NCI-H526 (cell line): ENCODE data around the gene DUSP9.
A peak's percentile ranks its signal among the peaks of the same experiment; 100 is the strongest.

ENCODE experiments used
- DNase-seq, 2 experiments: peaks; one replicate each; lab custom pipeline; 2025; lab: John Stamatoyannopoulos, UW

DUSP9 gene

GRCh38 chrX:153635788-153636668 lies 11.0 kb upstream of the DUSP9 start:
- DNase-seq: peak in 1 of 2 experiments; percentile 71

GRCh38 chrX:153636716-153637115 lies 10.3 kb upstream of the DUSP9 start:
- no peak for DNase-seq

DNA sequence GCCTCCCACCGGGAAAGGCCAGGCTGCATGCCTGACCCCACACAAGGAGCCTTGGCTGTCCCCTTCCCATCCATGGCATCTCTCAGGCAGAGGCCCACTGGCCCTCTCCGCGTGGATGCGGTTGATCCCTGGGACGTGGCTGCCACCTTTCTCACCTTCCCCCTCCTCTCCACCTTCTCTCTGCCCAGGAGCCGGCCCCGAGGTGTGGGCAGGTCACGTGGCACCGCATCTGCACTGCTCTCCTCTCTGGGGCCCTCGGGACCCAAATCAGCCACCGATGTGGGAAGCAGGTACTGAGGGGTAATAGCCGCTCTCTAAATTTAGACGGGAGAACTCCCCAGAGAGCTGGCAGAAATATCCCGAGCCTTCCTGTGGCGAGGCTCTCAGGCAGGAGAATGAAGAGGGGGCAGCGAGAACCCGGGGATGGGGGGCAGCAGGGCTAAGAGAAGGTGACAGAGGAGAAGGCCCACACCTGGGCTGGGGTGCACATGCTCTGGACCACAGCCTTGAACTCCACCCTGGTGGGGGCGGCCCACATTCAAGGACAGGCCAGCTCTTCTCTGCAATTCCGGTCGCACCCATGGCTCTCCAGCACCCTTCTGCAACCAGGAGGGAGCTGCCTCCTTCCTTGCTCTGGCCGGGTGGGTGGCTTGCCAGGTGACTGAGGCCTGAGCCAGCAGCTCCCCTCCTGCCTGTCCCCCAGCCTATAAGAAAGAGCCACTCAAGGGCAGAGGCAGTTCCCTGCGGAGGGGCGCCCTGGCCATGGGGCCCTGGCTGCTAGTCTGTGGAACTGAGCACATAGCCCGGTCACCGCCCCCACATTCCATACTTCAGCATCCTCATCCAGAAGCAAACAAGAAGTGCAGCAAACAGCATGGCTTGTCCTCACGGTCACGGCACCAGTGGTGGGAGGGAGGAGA lies 9.6 kb upstream of the DUSP9 start:
- no peak for DNase-seq

DNA sequence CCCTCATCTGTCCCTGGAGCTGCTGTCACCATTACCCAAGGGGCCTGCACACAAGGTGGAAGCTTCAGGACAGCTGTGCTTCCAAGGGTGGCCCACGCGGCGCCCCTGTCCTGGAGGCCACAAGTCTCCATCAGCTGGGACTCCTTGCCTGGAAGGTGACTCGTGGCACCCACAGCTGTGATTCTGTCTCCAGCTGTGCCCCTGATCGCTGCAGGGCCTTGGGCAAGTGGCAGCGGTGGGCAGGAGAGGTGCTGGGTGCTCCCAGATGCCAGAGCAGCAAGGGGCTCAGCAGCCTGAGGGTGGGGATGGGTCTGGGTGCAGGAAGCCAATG lies 9.0 kb upstream of the DUSP9 start:
- DNase-seq: no peak

DNA sequence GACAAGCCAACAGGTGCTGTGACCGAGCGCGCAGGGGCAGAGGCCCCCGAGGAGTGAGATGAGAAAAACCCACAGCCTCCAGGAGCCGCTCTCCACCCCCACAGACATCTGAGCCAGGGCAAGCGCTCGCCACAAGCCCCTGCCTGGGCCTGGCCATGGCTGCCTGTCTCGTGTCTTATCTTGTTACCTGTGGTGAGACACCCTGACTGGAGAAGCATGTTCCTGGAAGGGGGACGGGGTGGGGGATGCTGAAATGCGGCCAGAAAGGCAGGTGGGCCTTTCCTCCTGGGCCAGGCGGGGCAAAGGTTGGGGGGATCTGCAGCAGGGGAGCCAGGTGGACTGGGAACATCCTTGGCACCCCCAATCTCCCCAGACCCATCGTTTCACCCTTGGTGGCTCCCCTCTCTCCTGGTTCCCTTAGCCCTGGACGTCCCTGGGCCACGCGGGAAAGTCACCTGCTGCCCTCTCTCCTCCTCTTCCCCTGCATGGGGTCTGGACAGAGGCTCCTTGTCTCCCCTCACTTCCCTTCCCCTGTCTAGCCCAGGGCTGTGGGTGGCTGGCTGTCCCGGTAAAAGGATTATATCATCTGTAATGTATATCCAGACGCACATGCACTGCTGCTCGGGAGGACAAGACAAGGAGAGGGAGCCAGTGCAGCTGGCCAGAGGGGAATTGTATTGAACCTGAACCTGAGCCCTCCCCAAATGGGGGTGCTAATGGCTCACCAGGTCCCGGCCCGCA lies 8.4 kb upstream of the DUSP9 start:
- DNase-seq: no peak

GRCh38 chrX:153639177-153640044 lies 7.6 kb upstream of the DUSP9 start:
- DNase-seq: no peak

DNA sequence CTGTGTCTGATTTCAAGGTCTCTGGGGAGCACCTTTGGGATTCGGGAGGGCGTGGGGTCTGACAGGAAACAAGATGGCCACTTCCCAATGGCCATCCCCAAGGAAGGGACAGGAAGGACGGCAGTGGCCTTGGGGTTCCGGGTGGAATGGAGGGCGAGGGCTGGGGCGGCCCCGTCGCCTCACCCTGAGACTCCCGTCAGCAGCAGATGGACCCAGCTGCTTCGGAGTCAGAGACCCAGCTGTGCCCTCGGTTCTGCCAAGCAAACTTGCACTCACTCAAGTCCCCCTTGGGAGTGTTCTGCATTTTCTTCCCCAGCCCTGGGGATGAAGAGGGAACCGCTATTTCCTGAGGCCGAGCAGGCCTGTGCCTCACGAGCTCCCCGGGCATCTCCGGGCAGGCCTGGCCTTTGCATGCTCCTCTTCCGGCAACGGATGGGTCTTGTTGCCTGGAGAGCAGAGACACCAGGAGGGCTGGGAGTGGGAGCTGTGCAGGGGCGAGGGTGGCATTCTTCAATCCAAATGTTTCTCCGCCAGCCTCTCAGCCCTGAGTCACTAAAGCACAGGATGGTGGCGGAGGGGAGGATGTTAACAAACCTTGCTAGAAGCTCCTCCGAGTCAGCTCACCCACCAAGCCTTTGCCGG lies 6.8 kb upstream of the DUSP9 start:
- DNase-seq: no peak

DNA sequence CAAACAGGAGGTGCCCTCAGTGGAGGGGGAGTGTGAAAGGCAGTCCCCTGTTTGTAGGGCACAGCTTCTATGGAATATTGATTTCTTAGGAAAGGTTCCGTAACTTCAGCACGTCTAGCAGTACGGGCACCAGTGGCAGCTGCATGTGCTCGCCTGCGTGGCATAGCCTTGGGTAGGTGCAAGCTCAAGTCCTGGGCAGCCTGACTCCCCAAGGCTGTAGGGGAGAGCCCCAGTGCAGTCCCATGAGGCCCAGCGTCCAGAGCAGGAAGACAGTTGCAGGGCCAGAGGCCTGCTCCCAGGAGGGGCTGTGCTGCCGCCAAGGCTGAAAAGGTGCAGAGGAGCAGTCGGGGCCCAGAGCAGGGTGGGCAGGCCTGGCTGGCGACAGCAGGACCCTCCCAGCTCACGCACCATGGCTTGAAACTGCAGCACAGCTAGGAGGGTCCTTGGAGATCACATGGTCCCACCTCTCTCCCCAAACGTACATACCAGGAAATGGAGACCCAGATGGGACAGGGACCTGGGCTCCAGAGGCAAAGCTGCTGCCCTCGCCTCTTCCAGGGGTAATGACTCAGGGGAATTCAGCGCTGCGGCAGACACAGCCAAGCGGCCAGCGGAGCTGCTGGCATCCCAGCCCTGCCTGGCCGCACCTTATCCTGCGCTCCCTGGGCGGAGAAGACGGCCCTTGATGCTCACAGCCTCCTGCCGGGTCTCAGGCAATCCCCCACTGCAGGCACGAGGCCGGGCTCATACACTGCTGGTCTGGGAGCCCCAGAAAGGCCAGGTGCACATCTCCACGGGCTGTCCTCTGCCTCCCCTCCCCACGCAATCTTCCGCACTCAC lies 6.0 kb upstream of the DUSP9 start:
- no peak for DNase-seq

DNA sequence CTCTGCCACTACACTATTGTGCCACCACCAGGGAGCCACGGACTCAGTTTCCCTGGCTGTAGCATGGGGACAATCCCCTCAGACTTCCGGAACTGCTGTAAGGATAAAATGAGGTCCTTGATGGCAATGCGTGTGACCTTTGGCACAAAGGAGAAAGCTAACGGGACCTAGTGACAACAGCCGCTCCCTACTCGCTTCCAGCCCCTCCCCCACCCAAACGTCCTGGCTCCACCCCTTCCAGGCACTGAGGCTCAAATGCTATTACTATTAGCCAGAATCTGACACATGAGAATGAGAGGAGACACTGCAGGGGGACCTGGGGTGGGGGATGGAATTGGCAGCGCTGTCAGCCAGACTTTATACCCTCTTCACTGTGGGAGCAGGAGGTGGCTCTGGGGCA lies 5.4 kb upstream of the DUSP9 start:
- no peak for DNase-seq

- DNase-seq: peak; percentile 7 to 53
Measured at GRCh38 chrX:153642051-153642654, 4.8 kb upstream of the DUSP9 start.

DNA sequence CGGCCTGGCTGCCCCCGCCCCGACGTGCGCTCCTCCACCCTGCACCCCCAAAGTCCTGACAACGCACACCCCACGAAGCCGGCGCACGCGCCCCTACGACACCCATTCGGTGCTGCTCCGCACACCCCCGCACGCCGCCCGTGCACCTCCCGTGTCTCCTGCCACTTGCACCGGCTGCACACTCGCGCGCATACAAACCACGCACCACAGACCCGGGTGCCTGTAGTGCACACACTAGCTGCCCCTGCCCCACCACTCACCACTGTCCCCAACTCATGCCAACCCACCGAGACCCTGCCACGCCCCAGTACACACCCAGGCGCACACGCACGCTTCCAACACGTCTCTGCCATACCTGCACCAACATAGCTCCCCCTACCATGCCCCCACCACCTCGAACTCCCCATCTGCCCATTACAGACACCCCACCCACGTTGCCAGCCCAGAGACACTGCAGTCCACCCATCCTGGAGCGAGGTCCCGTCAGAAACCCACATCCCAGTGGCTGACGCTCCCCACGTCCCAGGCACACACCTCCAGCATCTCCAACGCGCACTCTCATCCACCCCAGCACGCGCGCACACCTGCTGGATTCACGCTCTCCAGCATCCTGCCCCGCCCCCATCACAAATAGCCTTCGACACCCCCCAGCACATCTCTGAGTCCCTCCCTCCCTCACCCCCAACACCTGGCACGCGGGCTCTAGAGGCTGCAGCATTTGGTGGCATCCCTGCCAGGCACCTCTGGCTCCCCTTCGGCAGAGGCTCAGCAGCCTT lies 4.2 kb upstream of the DUSP9 start:
- DNase-seq: no peak

- peak; percentile 16 to 58 for DNase-seq
Measured at GRCh38 chrX:153643431-153644351, 3.3 kb upstream of the DUSP9 start.

GRCh38 chrX:153644356-153645125 lies 2.5 kb upstream of the DUSP9 start:
- DNase-seq: peak in 1 of 2 experiments; percentile 42

- DNase-seq: no peak
Measured at GRCh38 chrX:153645151-153645550, 1.9 kb upstream of the DUSP9 start.

GRCh38 chrX:153645921-153646488 lies 998 bp upstream of the DUSP9 start:
- no peak for DNase-seq
